H9 (cell line): ENCODE results near the gene SNAP47. TPM values are rescaled to one million over a fixed set of nuclear protein-coding genes. Genes with fewer than 3 reads are reported as not detected.

Experiments
- DNase-seq: peaks from one replicate; pipeline ENCODE4 v3.0.0-alpha.2; 2017
- H2AFZ ChIP-seq: one replicate; pipeline ENCODE4 v1.6.1; 2013; ENCODE audit warnings: mild to moderate bottlenecking, low read length, control low read depth, moderate library complexity
- H2AK5ac ChIP-seq: 2 replicates; pipeline ENCODE4 v1.6.1; 2013; ENCODE audit warnings: low read length, control low read depth, mixed read lengths; ENCODE audit not compliant: insufficient read length
- H2BK120ac ChIP-seq: one replicate; pipeline ENCODE4 v1.6.1; 2013; ENCODE audit warnings: low read depth, mild to moderate bottlenecking, low read length, control low read depth, inconsistent platforms; ENCODE audit not compliant: poor library complexity, severe bottlenecking
- H2BK12ac ChIP-seq: 2 replicates; pipeline ENCODE4 v1.6.1; 2013; ENCODE audit warnings: low read length, control low read depth, mixed read lengths, low read depth; ENCODE audit not compliant: insufficient read length
- H2BK15ac ChIP-seq: 2 replicates; pipeline ENCODE4 v1.6.1; 2013; ENCODE audit warnings: low read depth, low read length, control low read depth
- H2BK20ac ChIP-seq: one replicate; pipeline ENCODE4 v1.6.1; 2013; ENCODE audit warnings: low read depth, mild to moderate bottlenecking, low read length, control low read depth, inconsistent platforms; ENCODE audit not compliant: poor library complexity, severe bottlenecking
- H2BK5ac ChIP-seq: 2 replicates; pipeline ENCODE4 v1.6.1; 2013; ENCODE audit warnings: low read length, control low read depth, mixed read lengths; ENCODE audit not compliant: insufficient read length
- H3K14ac ChIP-seq: 2 replicates; pipeline ENCODE4 v1.6.1; 2013; ENCODE audit warnings: low read length, control low read depth; ENCODE audit not compliant: insufficient read depth
- H3K18ac ChIP-seq: 2 replicates; pipeline ENCODE4 v1.6.1; 2013; ENCODE audit warnings: low read depth, mild to moderate bottlenecking, mixed read lengths, low read length, control low read depth; ENCODE audit not compliant: insufficient read length
- H3K23ac ChIP-seq: 2 replicates; pipeline ENCODE4 v1.6.1; 2013; ENCODE audit warnings: low read length, control low read depth, mixed read lengths, low read depth; ENCODE audit not compliant: insufficient read length
- H3K23me2 ChIP-seq: 2 replicates; pipeline ENCODE4 v1.6.1; 2013; ENCODE audit warnings: low read depth, mild to moderate bottlenecking, mixed read lengths, low read length, control low read depth; ENCODE audit not compliant: insufficient read length, poor library complexity, severe bottlenecking
- H3K27ac ChIP-seq: 2 replicates; pipeline ENCODE4 v1.5.1; 2013; ENCODE audit warnings: low read length, control low read depth, mixed read lengths, low read depth; ENCODE audit not compliant: insufficient read length
- H3K27me3 ChIP-seq: 2 replicates; pipeline ENCODE4 v1.6.1; 2013; ENCODE audit warnings: low read length, control low read depth, inconsistent platforms; ENCODE audit not compliant: insufficient read depth
- H3K4ac ChIP-seq: 2 replicates; pipeline ENCODE4 v1.6.1; 2013; ENCODE audit warnings: low read depth, mild to moderate bottlenecking, control low read depth, inconsistent platforms, low read length, moderate library complexity
- H3K4me1 ChIP-seq: 2 replicates; pipeline ENCODE4 v1.6.1; 2013; ENCODE audit warnings: low read length, control low read depth, inconsistent platforms; ENCODE audit not compliant: insufficient read depth
- H3K4me2 ChIP-seq: 2 replicates; pipeline ENCODE4 v1.6.1; 2013; ENCODE audit warnings: low read length, control low read depth, mixed read lengths; ENCODE audit not compliant: insufficient read length, insufficient read depth
- H3K56ac ChIP-seq: 2 replicates; pipeline ENCODE4 v1.6.1; 2013; ENCODE audit warnings: low read depth, mild to moderate bottlenecking, mixed read lengths, low read length, control low read depth; ENCODE audit not compliant: insufficient read length
- H3K79me1 ChIP-seq: 2 replicates; pipeline ENCODE4 v1.6.1; 2013; ENCODE audit warnings: low read depth, mild to moderate bottlenecking, moderate library complexity, low read length, control low read depth, inconsistent platforms; ENCODE audit not compliant: insufficient read depth, poor library complexity, severe bottlenecking
- H3K79me2 ChIP-seq: 2 replicates; pipeline ENCODE4 v1.6.1; 2013; ENCODE audit warnings: low read length, control low read depth, inconsistent platforms; ENCODE audit not compliant: insufficient read depth
- H3K9ac ChIP-seq: 2 replicates; pipeline ENCODE4 v1.6.1; 2013; ENCODE audit warnings: low read length, control low read depth, mixed read lengths; ENCODE audit not compliant: insufficient read length; ENCODE audit errors: extremely low read depth
- H3K9me3 ChIP-seq: one replicate; pipeline ENCODE4 v1.6.1; 2013; ENCODE audit warnings: low read depth, low read length, inconsistent platforms; ENCODE audit not compliant: control insufficient read depth
- H3T11ph ChIP-seq: one replicate; pipeline ENCODE4 v1.6.1; 2013; ENCODE audit warnings: mild to moderate bottlenecking, low read length, control low read depth, inconsistent platforms
- H4K20me1 ChIP-seq: one replicate; pipeline ENCODE4 v1.6.1; 2013; ENCODE audit not compliant: control insufficient read depth, insufficient read length, insufficient read depth
- H4K5ac ChIP-seq: 2 replicates; pipeline ENCODE4 v1.6.1; 2013; ENCODE audit warnings: low read depth, mild to moderate bottlenecking, mixed read lengths, low read length, control low read depth; ENCODE audit not compliant: insufficient read length
- H4K8ac ChIP-seq: replicated peaks from 2 replicates; pipeline ENCODE4 v1.6.1; 2013; ENCODE audit warnings: low read length, control low read depth, mixed read lengths, low read depth; ENCODE audit not compliant: insufficient read length
- H4K91ac ChIP-seq: 2 replicates; pipeline ENCODE4 v1.6.1; 2013; ENCODE audit warnings: low read depth, mild to moderate bottlenecking, moderate library complexity, mixed read lengths, low read length, control low read depth; ENCODE audit not compliant: insufficient read length
- H3K27ac Mint-ChIP-seq, 3 experiments: 2 replicates in 2 of 3; 3 replicates in 1 of 3; pipeline ENCODE4 v1.8.0; 2020 to 2021; ENCODE audit warnings: mixed read lengths in 3 of 3, mild to moderate bottlenecking in 1 of 3, moderate library complexity in 1 of 3
- H3K27me3 Mint-ChIP-seq: 2 replicates; pipeline ENCODE4 v1.8.0; 2021; ENCODE audit warnings: low read depth, mild to moderate bottlenecking, moderate library complexity, mixed read lengths
- H3K36me3 Mint-ChIP-seq, 3 experiments: 2 replicates in 2 of 3; 3 replicates in 1 of 3; pipeline ENCODE4 v1.8.0; 2020 to 2021; ENCODE audit warnings: low read depth in 3 of 3, mixed read lengths in 3 of 3; ENCODE audit not compliant: insufficient read depth in 1 of 3
- H3K4me1 Mint-ChIP-seq, 2 experiments: 2 replicates each; pipeline ENCODE4 v1.8.0; 2020; ENCODE audit warnings: mixed read lengths in 2 of 2
- H3K4me3 Mint-ChIP-seq, 2 experiments: 2 replicates in 1 of 2; 3 replicates in 1 of 2; pipeline ENCODE4 v1.8.0; 2020 to 2021; ENCODE audit warnings: mild to moderate bottlenecking in 2 of 2, mixed read lengths in 2 of 2, moderate library complexity in 1 of 2
- H3K9me3 Mint-ChIP-seq, 2 experiments: 2 replicates in 1 of 2; 3 replicates in 1 of 2; pipeline ENCODE4 v1.8.0; 2020; ENCODE audit warnings: mild to moderate bottlenecking in 2 of 2, mixed read lengths in 2 of 2, moderate library complexity in 1 of 2
- total RNA-seq: library from RNA; stranded (reverse); gene quantifications from 2 replicates; pipeline ENCODE4 v1.2.1, GENCODE V29; 2021
- TF ChIP-seq, protein P1 (sequence below): fragments of 200-600 bp; sonication (generic); conservative IDR thresholded peaks from 3 replicates; pipeline ENCODE4 v1.8.0; 2021; ENCODE audit warnings: antibody characterized with exemption, mild to moderate bottlenecking

SNAP47 gene
- total RNA-seq, 1 experiment from 2014 or later = 44.1 TPM

DNA sequence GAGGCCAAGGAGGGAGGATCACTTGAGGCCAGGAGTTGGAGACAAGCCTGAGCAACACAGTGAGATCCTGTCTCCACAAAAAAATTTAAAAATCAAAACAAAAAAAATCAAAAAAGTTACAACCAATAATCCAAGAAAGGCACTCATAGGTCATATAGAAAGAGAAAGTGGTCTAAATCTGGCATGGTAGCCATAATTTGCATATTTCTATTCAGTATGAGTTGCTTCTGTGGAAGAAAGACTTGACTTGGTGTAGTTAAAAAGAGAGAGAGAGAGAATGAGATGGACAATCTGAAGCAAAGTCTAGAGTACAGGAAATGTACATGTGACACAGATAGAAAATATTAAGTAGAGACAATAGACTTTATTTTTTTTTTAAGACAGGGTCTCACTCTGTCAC is 22.6 kb upstream of the SNAP47 start:
- Histone ChIP-seq H2BK5ac (no peak overlapping the region), H4K8ac (no peak overlapping the region), H4K20me1 (no peaks in the 10 kb centered on the region), H2BK15ac (no peak overlapping the region), H2BK12ac (no peak overlapping the region), H3K9me3 (peaks cover 32% of the 10 kb centered on the region), H3K4me2 (no peak overlapping the region), H3K18ac (no peak overlapping the region), H3K27ac (no peak overlapping the region), H3K23ac (no peak overlapping the region), H3T11ph (no peak overlapping the region), H3K4me1 (no peaks in the 10 kb centered on the region), H3K27me3 (no peaks in the 10 kb centered on the region), H3K4ac (no peak overlapping the region), H2AFZ (no peak overlapping the region), H4K91ac (no peak overlapping the region), H3K23me2 (no peaks in the 10 kb centered on the region), H3K56ac (no peak overlapping the region), H3K79me1 (no peaks in the 10 kb centered on the region), H2BK20ac (no peak overlapping the region), H2BK120ac (no peak overlapping the region), H2AK5ac (no peak overlapping the region), H3K14ac (no peak overlapping the region), H4K5ac (no peak overlapping the region), H3K9ac (no peak overlapping the region), H3K79me2 (no peaks in the 10 kb centered on the region)
- TF ChIP-seq, protein P1, sequence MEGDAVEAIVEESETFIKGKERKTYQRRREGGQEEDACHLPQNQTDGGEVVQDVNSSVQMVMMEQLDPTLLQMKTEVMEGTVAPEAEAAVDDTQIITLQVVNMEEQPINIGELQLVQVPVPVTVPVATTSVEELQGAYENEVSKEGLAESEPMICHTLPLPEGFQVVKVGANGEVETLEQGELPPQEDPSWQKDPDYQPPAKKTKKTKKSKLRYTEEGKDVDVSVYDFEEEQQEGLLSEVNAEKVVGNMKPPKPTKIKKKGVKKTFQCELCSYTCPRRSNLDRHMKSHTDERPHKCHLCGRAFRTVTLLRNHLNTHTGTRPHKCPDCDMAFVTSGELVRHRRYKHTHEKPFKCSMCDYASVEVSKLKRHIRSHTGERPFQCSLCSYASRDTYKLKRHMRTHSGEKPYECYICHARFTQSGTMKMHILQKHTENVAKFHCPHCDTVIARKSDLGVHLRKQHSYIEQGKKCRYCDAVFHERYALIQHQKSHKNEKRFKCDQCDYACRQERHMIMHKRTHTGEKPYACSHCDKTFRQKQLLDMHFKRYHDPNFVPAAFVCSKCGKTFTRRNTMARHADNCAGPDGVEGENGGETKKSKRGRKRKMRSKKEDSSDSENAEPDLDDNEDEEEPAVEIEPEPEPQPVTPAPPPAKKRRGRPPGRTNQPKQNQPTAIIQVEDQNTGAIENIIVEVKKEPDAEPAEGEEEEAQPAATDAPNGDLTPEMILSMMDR = no peak
- H3K27ac Mint-ChIP-seq = no peak overlapping the region
- no peaks in the 10 kb centered on the region for H3K4me1 Mint-ChIP-seq
- peaks cover 8 to 21% (median 17%) of the 10 kb centered on the region in 3 experiments for H3K36me3 Mint-ChIP-seq
- DNase-seq = no peak
- H3K9me3 Mint-ChIP-seq = peaks cover 74 to 81% of the 10 kb centered on the region in 2 experiments
- H3K27me3 Mint-ChIP-seq = peaks cover 14% of the 10 kb centered on the region
- H3K4me3 Mint-ChIP-seq = no peak overlapping the region
